RCC 7860 (cell line): ENCODE measurements around the gene COL6A2.
"Not testable (repeated sequence)": the region's sequence is repeated elsewhere in the genome, so short reads cannot be mapped to it uniquely, and the experiment has no call there.

Source experiments
- DNase-seq: peaks from one replicate; pipeline ENCODE4 v3.0.0-alpha.2; 2015; ENCODE audit warnings: low spot score
- FAIRE-seq: peaks from 2 replicates; lab custom pipeline; 2012; peaks lifted over from hg19 to GRCh38; lab: Jason Lieb, UNC

The COL6A2 gene

GRCh38 chr21:46097336-46098293, at the start of gene COL6A2:
Gene COL6A2 (plus strand): TSS chr21:46098112.
- DNase-seq (no peak), FAIRE-seq (no peak)

GRCh38 chr21:46048926-46049889, 48.7 kb upstream of the COL6A2 start:
- FAIRE-seq (no peak), DNase-seq (no peak)

- no peak for FAIRE-seq
- DNase-seq = no peak
Observed at GRCh38 chr21:46049890-46050667, 47.8 kb upstream of the COL6A2 start.

- DNase-seq (no peak), FAIRE-seq (no peak)
Observed at GRCh38 chr21:46050668-46051378, 47.1 kb upstream of the COL6A2 start.

GRCh38 chr21:46051379-46051770, 46.5 kb upstream of the COL6A2 start:
- DNase-seq = no peak
- no peak for FAIRE-seq

GRCh38 chr21:46051821-46052675, 45.9 kb upstream of the COL6A2 start:
- DNase-seq = no peak
- FAIRE-seq = no peak

- peak; percentile 94 for DNase-seq
Observed at GRCh38 chr21:46052703-46053651, 44.9 kb upstream of the COL6A2 start.

GRCh38 chr21:46054031-46054430, 43.9 kb upstream of the COL6A2 start:
- DNase-seq (no peak), FAIRE-seq (no peak)

More at GRCh38 chr21:46052703-46053651, 44.9 kb upstream of the COL6A2 start:
- peak; percentile 95 for FAIRE-seq

GRCh38 chr21:46054451-46054881, 43.4 kb upstream of the COL6A2 start:
- no peak for DNase-seq
- no peak for FAIRE-seq

GRCh38 chr21:46055863-46056281, 42.0 kb upstream of the COL6A2 start:
- FAIRE-seq (no peak), DNase-seq (no peak)

- FAIRE-seq (no peak), DNase-seq (no peak)
Observed at GRCh38 chr21:46056450-46056903, 41.4 kb upstream of the COL6A2 start.

GRCh38 chr21:46057111-46057709, 40.7 kb upstream of the COL6A2 start:
- no peak for FAIRE-seq
- no peak for DNase-seq

- DNase-seq = no peak
- FAIRE-seq = no peak
Observed at GRCh38 chr21:46057710-46058241, 40.1 kb upstream of the COL6A2 start.

GRCh38 chr21:46058431-46059145, 39.3 kb upstream of the COL6A2 start:
- no peak for DNase-seq
- FAIRE-seq = no peak

GRCh38 chr21:46059195-46059594, 38.7 kb upstream of the COL6A2 start:
- DNase-seq (no peak), FAIRE-seq (no peak)

GRCh38 chr21:46059711-46060455, 38.0 kb upstream of the COL6A2 start:
- FAIRE-seq, DNase-seq: not testable (repeated sequence)
